ENCODE results near the gene IGFBPL1. TPM values are rescaled to one million over a fixed set of nuclear protein-coding genes. Genes with fewer than 3 reads are reported as not detected.

Gene IGFBPL1
- total RNA-seq, 1 experiment from 2014 or later: 13.7 TPM

- DNase-seq (ENCODE audit: low read depth, low spot score): no peak
- Histone ChIP-seq H3K9me3 (ENCODE audit: control insufficient read depth, insufficient read depth, low read depth, low read length) (no peaks in the 10 kb centered on the region), H3K4me1 (ENCODE audit: control insufficient read depth, insufficient read depth, low read length) (peaks cover 2% of the 10 kb centered on the region; the same call in 1 of the 2 replicates), H3K4me3 (ENCODE audit: low read depth in 2 of 2, low read length in 2 of 2) (no peak overlapping the region), H3K36me3 (ENCODE audit: control insufficient read depth, insufficient read depth, low read length) (no peaks in the 10 kb centered on the region), H3K27me3 (ENCODE audit: control insufficient read depth, insufficient read depth, low read length) (no peaks in the 10 kb centered on the region), H3K27ac (ENCODE audit: low read length) (no peak overlapping the region)
- in situ Hi-C loops (cut with HindIII; ENCODE audit: low pct_unique_long_range_greater_than_20kb, low sequenced_read_pairs) (no loop called here), intact Hi-C loops (cut with micrococcal nuclease; ENCODE audit: unreplicated experiment) (no loop called here)
- no peak for ATAC-seq
- BruUV-seq (replicated peaks): no TSS peak
- TF ChIP-seq, protein P1, sequence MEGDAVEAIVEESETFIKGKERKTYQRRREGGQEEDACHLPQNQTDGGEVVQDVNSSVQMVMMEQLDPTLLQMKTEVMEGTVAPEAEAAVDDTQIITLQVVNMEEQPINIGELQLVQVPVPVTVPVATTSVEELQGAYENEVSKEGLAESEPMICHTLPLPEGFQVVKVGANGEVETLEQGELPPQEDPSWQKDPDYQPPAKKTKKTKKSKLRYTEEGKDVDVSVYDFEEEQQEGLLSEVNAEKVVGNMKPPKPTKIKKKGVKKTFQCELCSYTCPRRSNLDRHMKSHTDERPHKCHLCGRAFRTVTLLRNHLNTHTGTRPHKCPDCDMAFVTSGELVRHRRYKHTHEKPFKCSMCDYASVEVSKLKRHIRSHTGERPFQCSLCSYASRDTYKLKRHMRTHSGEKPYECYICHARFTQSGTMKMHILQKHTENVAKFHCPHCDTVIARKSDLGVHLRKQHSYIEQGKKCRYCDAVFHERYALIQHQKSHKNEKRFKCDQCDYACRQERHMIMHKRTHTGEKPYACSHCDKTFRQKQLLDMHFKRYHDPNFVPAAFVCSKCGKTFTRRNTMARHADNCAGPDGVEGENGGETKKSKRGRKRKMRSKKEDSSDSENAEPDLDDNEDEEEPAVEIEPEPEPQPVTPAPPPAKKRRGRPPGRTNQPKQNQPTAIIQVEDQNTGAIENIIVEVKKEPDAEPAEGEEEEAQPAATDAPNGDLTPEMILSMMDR (IDR thresholded peaks at IDR 0.05): no peak
- TF ChIP-seq TCF7L2 (IDR thresholded peaks at IDR 0.05; ENCODE audit: low read depth, low read length) (no peak), POLR2AphosphoS5 (IDR thresholded peaks at IDR 0.05; ENCODE audit: low read depth, low read length) (no peak), SIN3A (IDR thresholded peaks at IDR 0.05; ENCODE audit: borderline replicate concordance, insufficient read depth, low read depth, low read length) (no peak)
- TF ChIP-seq, protein P2, sequence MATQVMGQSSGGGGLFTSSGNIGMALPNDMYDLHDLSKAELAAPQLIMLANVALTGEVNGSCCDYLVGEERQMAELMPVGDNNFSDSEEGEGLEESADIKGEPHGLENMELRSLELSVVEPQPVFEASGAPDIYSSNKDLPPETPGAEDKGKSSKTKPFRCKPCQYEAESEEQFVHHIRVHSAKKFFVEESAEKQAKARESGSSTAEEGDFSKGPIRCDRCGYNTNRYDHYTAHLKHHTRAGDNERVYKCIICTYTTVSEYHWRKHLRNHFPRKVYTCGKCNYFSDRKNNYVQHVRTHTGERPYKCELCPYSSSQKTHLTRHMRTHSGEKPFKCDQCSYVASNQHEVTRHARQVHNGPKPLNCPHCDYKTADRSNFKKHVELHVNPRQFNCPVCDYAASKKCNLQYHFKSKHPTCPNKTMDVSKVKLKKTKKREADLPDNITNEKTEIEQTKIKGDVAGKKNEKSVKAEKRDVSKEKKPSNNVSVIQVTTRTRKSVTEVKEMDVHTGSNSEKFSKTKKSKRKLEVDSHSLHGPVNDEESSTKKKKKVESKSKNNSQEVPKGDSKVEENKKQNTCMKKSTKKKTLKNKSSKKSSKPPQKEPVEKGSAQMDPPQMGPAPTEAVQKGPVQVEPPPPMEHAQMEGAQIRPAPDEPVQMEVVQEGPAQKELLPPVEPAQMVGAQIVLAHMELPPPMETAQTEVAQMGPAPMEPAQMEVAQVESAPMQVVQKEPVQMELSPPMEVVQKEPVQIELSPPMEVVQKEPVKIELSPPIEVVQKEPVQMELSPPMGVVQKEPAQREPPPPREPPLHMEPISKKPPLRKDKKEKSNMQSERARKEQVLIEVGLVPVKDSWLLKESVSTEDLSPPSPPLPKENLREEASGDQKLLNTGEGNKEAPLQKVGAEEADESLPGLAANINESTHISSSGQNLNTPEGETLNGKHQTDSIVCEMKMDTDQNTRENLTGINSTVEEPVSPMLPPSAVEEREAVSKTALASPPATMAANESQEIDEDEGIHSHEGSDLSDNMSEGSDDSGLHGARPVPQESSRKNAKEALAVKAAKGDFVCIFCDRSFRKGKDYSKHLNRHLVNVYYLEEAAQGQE (IDR thresholded peaks at IDR 0.05; ENCODE audit: insufficient read depth in 1 of 2, low read depth in 2 of 2, low read length in 1 of 2): no peak
- POLR2A ChIA-PET: no interaction called here
- CTCF ChIA-PET: no interaction called here
Measured at GRCh38 chr9:38367898-38368297, 56.4 kb downstream of the IGFBPL1 start.

DNA sequence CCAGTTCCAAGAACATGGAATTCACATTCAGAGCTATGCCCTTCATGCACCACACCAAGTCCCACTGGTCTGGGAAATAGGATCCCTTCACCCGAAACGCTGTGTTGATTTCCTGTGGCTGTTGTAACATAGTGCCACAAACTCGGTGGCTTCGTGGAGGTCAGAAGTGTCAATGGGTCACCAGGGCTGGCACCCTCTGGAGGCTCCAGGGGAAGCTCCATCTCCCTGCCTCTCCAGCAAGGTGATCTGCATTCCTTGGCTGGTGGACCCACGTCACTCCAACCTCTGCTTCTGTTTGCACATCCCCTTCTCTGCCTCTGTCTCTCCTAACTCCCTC lies 60.7 kb downstream of the IGFBPL1 start:
- Histone ChIP-seq H3K27ac (ENCODE audit: low read length) (no peak overlapping the region), H3K4me3 (ENCODE audit: low read depth in 2 of 2, low read length in 2 of 2) (no peak overlapping the region), H3K36me3 (ENCODE audit: control insufficient read depth, insufficient read depth, low read length) (no peaks in the 10 kb centered on the region), H3K9me3 (ENCODE audit: control insufficient read depth, insufficient read depth, low read depth, low read length) (no peaks in the 10 kb centered on the region), H3K4me1 (ENCODE audit: control insufficient read depth, insufficient read depth, low read length) (peaks cover 2% of the 10 kb centered on the region; the same call in 1 of the 2 replicates), H3K27me3 (ENCODE audit: control insufficient read depth, insufficient read depth, low read length) (no peaks in the 10 kb centered on the region)
- ATAC-seq (peak; percentile 30; the same call in 1 of the 2 replicates), DNase-seq (ENCODE audit: low read depth, low spot score) (no peak)
- intact Hi-C loops (cut with micrococcal nuclease; ENCODE audit: unreplicated experiment): loop anchor here (5.0 kb wide), 1 partner anchor 451 kb away; no protein-coding TSS in a partner anchor
- CTCF ChIA-PET: interaction anchor here (0.7 kb wide), 1 partner anchor 61 kb away, joined by 5 read pairs; no protein-coding TSS in a partner anchor
- BruUV-seq (replicated peaks): no TSS peak
- TF ChIP-seq, protein P1 (IDR thresholded peaks at IDR 0.05): no peak
- no peak for TF ChIP-seq SIN3A (IDR thresholded peaks at IDR 0.05; ENCODE audit: borderline replicate concordance, insufficient read depth, low read depth, low read length)
- TF ChIP-seq, protein P2 (IDR thresholded peaks at IDR 0.05; ENCODE audit: insufficient read depth in 1 of 2, low read depth in 2 of 2, low read length in 1 of 2): no peak
- no peak for TF ChIP-seq TCF7L2 (IDR thresholded peaks at IDR 0.05; ENCODE audit: low read depth, low read length)
- TF ChIP-seq POLR2AphosphoS5 (IDR thresholded peaks at IDR 0.05; ENCODE audit: low read depth, low read length): no peak
- in situ Hi-C loops (cut with HindIII; ENCODE audit: low pct_unique_long_range_greater_than_20kb, low sequenced_read_pairs): no loop called here
- POLR2A ChIA-PET: no interaction called here

All from Panc1 (cell line).